SK-N-SH treated with all-trans-retinoic acid at 6 μM for 48 hours (cell line): ENCODE results near the gene ZAP70.

Source experiments
- ATAC-seq: fragments of 200-7000 bp; cut with Tn5 transposase; 3 replicates; pipeline ENCODE4 v1.9.1; 2020; ENCODE audit warnings: mild to moderate bottlenecking, moderate library complexity
- ARNTL ChIP-seq: fragments of 450-650 bp; formaldehyde crosslinking; IDR thresholded peaks from 2 replicates; pipeline ENCODE4 v1.5.0; 2020; ENCODE audit warnings: low read depth, mild to moderate bottlenecking, moderate library complexity, borderline replicate concordance
- BACH2 ChIP-seq: fragments of 250-450 bp; sonication (Bioruptor Pico); IDR thresholded peaks from 2 replicates; pipeline ENCODE4 v1.9.0; 2021; ENCODE audit warnings: mild to moderate bottlenecking, borderline replicate concordance
- CREB5 ChIP-seq: fragments of 250-450 bp; sonication (Bioruptor Pico); IDR thresholded peaks from 2 replicates; pipeline ENCODE4 v1.5.1; 2020; ENCODE audit warnings: low read depth, mild to moderate bottlenecking, moderate library complexity
- CSDC2 ChIP-seq: fragments of 250-450 bp; sonication (Bioruptor Pico); IDR thresholded peaks from 2 replicates; pipeline ENCODE4 v1.5.0; 2020; ENCODE audit warnings: mild to moderate bottlenecking, moderate library complexity
- CSRNP3 ChIP-seq: fragments of 250-450 bp; sonication (Bioruptor Pico); IDR thresholded peaks from 2 replicates; pipeline ENCODE4 v1.5.1; 2021; ENCODE audit warnings: mild to moderate bottlenecking, moderate library complexity
- ESRRG ChIP-seq: fragments of 250-450 bp; sonication (Bioruptor Pico); IDR thresholded peaks from 2 replicates; pipeline ENCODE4 v1.6.1; 2021; ENCODE audit warnings: mild to moderate bottlenecking
- GLIS3 ChIP-seq: fragments of 250-450 bp; sonication (Bioruptor Pico); IDR thresholded peaks from 2 replicates; pipeline ENCODE4 v1.5.0; 2020; ENCODE audit warnings: mild to moderate bottlenecking, moderate library complexity
- ISL1 ChIP-seq: fragments of 250-450 bp; sonication (Bioruptor Pico); IDR thresholded peaks from 2 replicates; pipeline ENCODE4 v2.1.2; 2022; ENCODE audit warnings: mild to moderate bottlenecking, moderate library complexity
- OSR1 ChIP-seq: fragments of 250-450 bp; sonication (Bioruptor Pico); IDR thresholded peaks from 2 replicates; pipeline ENCODE4 v1.8.0; 2022; ENCODE audit warnings: moderate library complexity, mild to moderate bottlenecking, inconsistent platforms
- PATZ1 ChIP-seq: fragments of 250-450 bp; sonication (Bioruptor Pico); IDR thresholded peaks from 2 replicates; pipeline ENCODE4 v1.8.0; 2020; ENCODE audit warnings: mild to moderate bottlenecking, moderate library complexity, borderline replicate concordance
- POU6F1 ChIP-seq: fragments of 250-450 bp; sonication (Bioruptor Pico); IDR thresholded peaks from 2 replicates; pipeline ENCODE4 v1.8.0; 2021; ENCODE audit warnings: low read depth, mild to moderate bottlenecking, moderate library complexity, borderline replicate concordance
- PPARA ChIP-seq: fragments of 250-450 bp; sonication (Bioruptor Pico); IDR thresholded peaks from 2 replicates; pipeline ENCODE4 v1.5.0; 2020; ENCODE audit warnings: mild to moderate bottlenecking, borderline replicate concordance
- RARB ChIP-seq: fragments of 250-450 bp; sonication (Bioruptor Pico); IDR thresholded peaks from 2 replicates; pipeline ENCODE4 v1.8.0; 2021; ENCODE audit warnings: mild to moderate bottlenecking, moderate library complexity
- SNAI2 ChIP-seq: fragments of 250-450 bp; sonication (Bioruptor Pico); IDR thresholded peaks from 2 replicates; pipeline ENCODE4 v1.5.0; 2020; ENCODE audit warnings: mild to moderate bottlenecking, moderate library complexity
- TCF4 ChIP-seq: fragments of 250-450 bp; sonication (Bioruptor Pico); IDR thresholded peaks from 2 replicates; pipeline ENCODE4 v1.8.0; 2021; ENCODE audit warnings: mild to moderate bottlenecking, moderate library complexity, borderline replicate concordance
- TOX ChIP-seq: fragments of 250-450 bp; sonication (Bioruptor Pico); IDR thresholded peaks from 2 replicates; pipeline ENCODE4 v1.8.0; 2021; ENCODE audit warnings: mild to moderate bottlenecking, moderate library complexity, borderline replicate concordance
- TSHZ2 ChIP-seq: fragments of 250-450 bp; sonication (Bioruptor Pico); IDR thresholded peaks from 2 replicates; pipeline ENCODE4 v1.5.0; 2020; ENCODE audit warnings: mild to moderate bottlenecking, moderate library complexity
- ZC3H10 ChIP-seq: fragments of 250-450 bp; sonication (Bioruptor Pico); IDR thresholded peaks from 2 replicates; pipeline ENCODE4 v1.5.1; 2021; ENCODE audit warnings: mild to moderate bottlenecking, moderate library complexity
- ZFP3 ChIP-seq: fragments of 250-450 bp; sonication (Bioruptor Pico); IDR thresholded peaks from 2 replicates; pipeline ENCODE4 v1.5.0; 2020; ENCODE audit warnings: mild to moderate bottlenecking, moderate library complexity
- ZFP30 ChIP-seq: fragments of 450-650 bp; formaldehyde crosslinking; IDR thresholded peaks from 2 replicates; pipeline ENCODE4 v1.5.0; 2022; ENCODE audit warnings: mild to moderate bottlenecking, moderate library complexity
- ZNF565 ChIP-seq: fragments of 450-650 bp; formaldehyde crosslinking; conservative IDR thresholded peaks from 2 replicates; pipeline ENCODE4 v1.5.0; 2020; ENCODE audit warnings: low read depth, mild to moderate bottlenecking, moderate library complexity
- ZNF70 ChIP-seq: fragments of 450-650 bp; formaldehyde crosslinking; IDR thresholded peaks from 2 replicates; pipeline ENCODE4 v1.5.0; 2020; ENCODE audit warnings: mild to moderate bottlenecking, moderate library complexity
- ZNF8 ChIP-seq: fragments of 450-650 bp; formaldehyde crosslinking; IDR thresholded peaks from 2 replicates; pipeline ENCODE4 v1.5.0; 2020; ENCODE audit warnings: mild to moderate bottlenecking, moderate library complexity

The ZAP70 gene

GRCh38 chr2:97766567-97766966 lies 53.2 kb downstream of the ZAP70 start:
- ATAC-seq, result no peak
- no peak for TF ChIP-seq OSR1
- no peak for TF ChIP-seq ZFP30 (CRISPR knock-in tag)
- no peak for TF ChIP-seq ZNF8 (CRISPR knock-in tag)
- TF ChIP-seq ZFP3, result no peak
- TF ChIP-seq ZNF565 (CRISPR knock-in tag), result no peak
- no peak for TF ChIP-seq PATZ1

- TF ChIP-seq ZFP30 (CRISPR knock-in tag) (no peak), POU6F1 (CRISPR knock-in tag) (no peak), CSDC2 (CRISPR knock-in tag) (no peak), CSRNP3 (CRISPR knock-in tag) (no peak), TOX (CRISPR knock-in tag) (no peak), TSHZ2 (CRISPR knock-in tag) (no peak), ZNF8 (CRISPR knock-in tag) (no peak), ARNTL (CRISPR knock-in tag) (no peak), ISL1 (CRISPR knock-in tag) (no peak), GLIS3 (CRISPR knock-in tag) (no peak), RARB (CRISPR knock-in tag) (no peak), BACH2 (no peak), PATZ1 (no peak), SNAI2 (CRISPR knock-in tag) (no peak), ESRRG (CRISPR knock-in tag) (no peak), ZC3H10 (CRISPR knock-in tag) (no peak), CREB5 (CRISPR knock-in tag) (no peak), ZNF70 (CRISPR knock-in tag) (no peak)
- ATAC-seq, result no peak
These were observed 55.9 kb downstream of the ZAP70 start for GRCh38 chr2:97769308-97769707.

- TF ChIP-seq TSHZ2 (CRISPR knock-in tag) (no peak), TOX (CRISPR knock-in tag) (no peak), GLIS3 (CRISPR knock-in tag) (no peak), PATZ1 (no peak), ZFP3 (no peak), RARB (CRISPR knock-in tag) (no peak), SNAI2 (CRISPR knock-in tag) (no peak), PPARA (CRISPR knock-in tag) (no peak), ZFP30 (CRISPR knock-in tag) (no peak), TCF4 (CRISPR knock-in tag) (no peak), ZC3H10 (CRISPR knock-in tag) (no peak), ZNF70 (CRISPR knock-in tag) (no peak)
- TF ChIP-seq, all 23 proteins: peak for 0
- ATAC-seq, result no peak
These were observed 56.3 kb downstream of the ZAP70 start for GRCh38 chr2:97769711-97770110.
